ENCODE measurements around the gene PREB. TPM values are rescaled to one million over a fixed set of nuclear protein-coding genes. Genes with fewer than 3 reads are reported as not detected.

PREB gene
- total RNA-seq, 2 donors from 2014 or later = 47.5 to 51.4 TPM

DNA sequence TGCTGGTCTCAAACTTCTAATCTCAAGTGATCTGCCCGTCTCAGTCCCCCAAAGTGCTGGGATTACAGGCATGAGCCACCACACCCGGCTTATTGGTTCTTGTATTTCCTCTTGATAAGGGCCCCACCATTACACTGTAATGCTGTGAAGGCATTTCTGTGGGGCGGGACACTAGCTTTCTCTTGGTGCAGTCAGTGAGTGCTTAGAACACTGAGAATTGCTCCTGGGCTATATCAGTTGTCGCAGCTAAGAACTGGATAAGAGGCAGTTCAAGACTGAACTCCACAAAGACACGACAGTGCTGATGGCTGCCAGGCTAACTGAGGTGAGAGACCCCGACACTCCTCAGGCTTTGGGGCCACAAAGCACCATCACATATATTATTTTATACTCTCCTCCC lies 45.8 kb downstream of the PREB start:
- TF ChIP-seq CTCF (IDR thresholded peaks at IDR 0.05) = no peak
- Histone ChIP-seq H3K4me1 (peaks cover 0 to 20% of the 10 kb centered on the region in 2 donors), H3K4me3 (no peak overlapping the region), H3K27ac (no peak overlapping the region), H3K27me3 (no peaks in the 10 kb centered on the region), H3K9me3 (no peaks in the 10 kb centered on the region), H3K36me3 (no peaks in the 10 kb centered on the region)
- DNase-seq (ENCODE audit: low spot score) = no peak

DNA sequence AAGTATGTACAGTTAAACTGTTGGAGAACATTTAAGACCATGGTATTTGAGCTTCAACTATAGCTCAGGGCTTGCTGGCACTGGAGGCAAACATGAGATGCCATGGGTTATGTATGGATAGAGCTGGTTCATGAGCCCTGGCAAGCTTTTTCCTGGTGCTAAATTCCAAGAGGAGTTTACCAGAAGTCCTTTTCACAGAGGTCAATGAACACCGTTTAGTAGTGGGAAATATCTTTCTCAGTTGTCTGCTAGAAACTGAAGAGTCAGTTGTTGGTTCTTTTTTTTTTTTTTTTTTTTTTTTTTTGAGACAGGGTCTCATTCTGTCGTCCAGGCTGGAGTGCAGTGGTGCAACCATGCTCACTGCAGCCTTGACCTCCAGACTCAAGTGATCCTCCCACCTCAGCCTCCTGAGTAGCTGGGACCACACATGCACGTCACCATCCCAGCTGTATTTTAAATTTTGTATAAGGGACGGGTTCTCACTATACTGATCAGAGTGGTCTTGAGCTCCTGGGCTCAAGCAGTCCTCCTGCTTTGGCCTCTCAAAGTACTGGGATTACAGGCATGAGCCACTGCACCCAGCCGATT lies 46.5 kb downstream of the PREB start:
- Histone ChIP-seq H3K4me1 (peaks cover 0 to 20% of the 10 kb centered on the region in 2 donors), H3K27me3 (no peaks in the 10 kb centered on the region), H3K9me3 (no peaks in the 10 kb centered on the region), H3K4me3 (no peak overlapping the region), H3K36me3 (no peaks in the 10 kb centered on the region), H3K27ac (no peak overlapping the region)
- TF ChIP-seq CTCF (IDR thresholded peaks at IDR 0.05) = no peak
- DNase-seq (ENCODE audit: low spot score) = no peak

DNA sequence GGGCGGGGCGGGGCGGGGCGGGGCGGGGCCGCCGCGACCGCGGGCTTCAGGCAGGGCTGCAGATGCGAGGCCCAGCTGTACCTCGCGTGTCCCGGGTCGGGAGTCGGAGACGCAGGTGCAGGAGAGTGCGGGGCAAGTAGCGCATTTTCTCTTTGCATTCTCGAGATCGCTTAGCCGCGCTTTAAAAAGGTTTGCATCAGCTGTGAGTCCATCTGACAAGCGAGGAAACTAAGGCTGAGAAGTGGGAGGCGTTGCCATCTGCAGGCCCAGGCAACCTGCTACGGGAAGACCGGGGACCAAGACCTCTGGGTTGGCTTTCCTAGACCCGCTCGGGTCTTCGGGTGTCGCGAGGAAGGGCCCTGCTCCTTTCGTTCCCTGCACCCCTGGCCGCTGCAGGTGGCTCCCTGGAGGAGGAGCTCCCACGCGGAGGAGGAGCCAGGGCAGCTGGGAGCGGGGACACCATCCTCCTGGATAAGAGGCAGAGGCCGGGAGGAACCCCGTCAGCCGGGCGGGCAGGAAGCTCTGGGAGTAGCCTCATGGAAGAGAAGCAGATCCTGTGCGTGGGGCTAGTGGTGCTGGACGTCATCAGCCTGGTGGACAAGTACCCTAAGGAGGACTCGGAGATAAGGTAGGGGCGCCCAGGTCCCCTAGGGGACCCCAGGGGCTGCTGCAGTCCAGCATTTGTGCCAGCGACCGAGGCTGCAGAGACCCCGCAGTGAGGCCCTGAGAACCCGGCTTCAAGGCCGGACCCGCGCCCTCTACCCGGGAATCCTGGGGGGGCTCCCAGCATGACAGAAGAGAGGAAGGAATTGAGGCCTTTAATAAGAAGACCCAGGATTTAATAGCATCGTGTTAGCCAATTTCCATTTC lies 47.5 kb downstream of the PREB start, which contains the start of gene KHK:
TSS of gene KHK (plus strand) at position 49 of the 870 bp plus-strand sequence. CDS start at position 537, 488 bp downstream.
- Histone ChIP-seq H3K9me3 (no peaks in the 10 kb centered on the region), H3K4me3 (peak within 1 kb of the TSS; percentile 54 to 74), H3K27ac (peak within 1 kb of the TSS; percentile 93 to 98), H3K4me1 (peaks cover 0 to 30% of the 10 kb centered on the region in 2 donors), H3K36me3 (no peaks in the 10 kb centered on the region), H3K27me3 (no peaks in the 10 kb centered on the region)
- DNase-seq (ENCODE audit: low spot score) = peak; percentile 74
- no peak for TF ChIP-seq CTCF (IDR thresholded peaks at IDR 0.05)

GRCh38 chr2:27086090-27086723 lies 48.2 kb downstream of the PREB start:
- Histone ChIP-seq H3K4me3 (peak overlapping the region; percentile 54 to 74), H3K4me1 (peaks cover 0 to 37% of the 10 kb centered on the region in 2 donors), H3K36me3 (no peaks in the 10 kb centered on the region), H3K9me3 (no peaks in the 10 kb centered on the region), H3K27ac (peak overlapping the region; percentile 93 to 98), H3K27me3 (no peaks in the 10 kb centered on the region)
- peak; percentile 94 for DNase-seq (ENCODE audit: low spot score)
- peak; percentile 96 for TF ChIP-seq CTCF (IDR thresholded peaks at IDR 0.05)

- TF ChIP-seq CTCF (IDR thresholded peaks at IDR 0.05) = peak; percentile 55 to 75
- no peaks in the 10 kb centered on the region for H3K9me3 ChIP-seq
- DNase-seq (ENCODE audit: low spot score) = peak; percentile 88
- H3K4me3 ChIP-seq = peak overlapping the region; percentile 54 to 74
- peak overlapping the region; percentile 93 to 98 for H3K27ac ChIP-seq
- no peaks in the 10 kb centered on the region for H3K36me3 ChIP-seq
- H3K4me1 ChIP-seq = peaks cover 0 to 42% of the 10 kb centered on the region in 2 donors
- no peaks in the 10 kb centered on the region for H3K27me3 ChIP-seq
Observed at GRCh38 chr2:27085673-27086089, 48.8 kb downstream of the PREB start.
